T-cell (primary cell): ENCODE measurements around the gene BCLAF1. TPM values are rescaled to one million over a fixed set of nuclear protein-coding genes. Genes with fewer than 3 reads are reported as not detected.

Experiments
- ATAC-seq, 4 experiments: fragments of 200-7000 bp in 3 of 4; fragments of 150-1000 bp in 1 of 4; cut with Tn5 transposase; replicated peaks in 1 of 4; 1 replicate in 3 of 4; 2 replicates in 1 of 4; pipeline ENCODE4 v1.10.0; 2021; ENCODE audit warnings: moderate library complexity in 3 of 4, mild to moderate bottlenecking in 2 of 4, moderate number of reproducible peaks in 1 of 4
- CTCF ChIA-PET, 2 donors: fragments of 300-600 bp; sonication (Branson Sonifier 250); formaldehyde crosslinking; loops; one replicate each; lab custom pipeline; 2022; ENCODE audit warnings: antibody characterized with exemption in 2 of 2; lab: Charles Lee
- POLR2A ChIA-PET, 2 donors: fragments of 300-600 bp; sonication (Branson Sonifier 250); formaldehyde crosslinking; loops; one replicate each; lab custom pipeline; 2022; ENCODE audit warnings: antibody characterized with exemption in 2 of 2; lab: Charles Lee
- DNase-seq, 35 experiments: peaks; one replicate each; pipeline versions ENCODE4 v3.0.0 to v3.0.0-alpha.2; 2013 to 2023
- H3K27ac ChIP-seq: one replicate; pipeline ENCODE4 v1.5.1; 2013; ENCODE audit warnings: low read length
- H3K27me3 ChIP-seq, 2 experiments: replicated peaks in 1 of 2; 1 replicate in 1 of 2; 2 replicates in 1 of 2; pipeline versions ENCODE4 v1.6.1 to v1.7.0; 2013; ENCODE audit warnings: low read length in 1 of 2, mixed read lengths in 1 of 2; ENCODE audit not compliant: control insufficient read depth in 2 of 2, insufficient read depth in 2 of 2; ENCODE audit errors: extremely low read depth in 1 of 2
- H3K36me3 ChIP-seq, 2 donors: 1 replicate in 1 of 2; 2 replicates in 1 of 2; pipeline versions ENCODE4 v1.6.1 to v1.7.0; 2013; ENCODE audit warnings: low read length in 1 of 2; ENCODE audit not compliant: control insufficient read depth in 2 of 2, insufficient read depth in 1 of 2; ENCODE audit errors: extremely low read depth in 1 of 2
- H3K4me1 ChIP-seq, 2 experiments: 1 replicate in 1 of 2; 2 replicates in 1 of 2; pipeline versions ENCODE4 v1.6.1 to v1.7.0; 2013; ENCODE audit warnings: low read length in 2 of 2, mixed read lengths in 1 of 2; ENCODE audit not compliant: insufficient read depth in 2 of 2, control insufficient read depth in 1 of 2; ENCODE audit errors: extremely low read depth in 1 of 2
- H3K4me3 ChIP-seq, 2 donors: 1 replicate in 1 of 2; 2 replicates in 1 of 2; pipeline versions ENCODE4 v1.5.1 to v1.7.0; 2013; ENCODE audit warnings: mild to moderate bottlenecking in 2 of 2, low read length in 1 of 2, moderate library complexity in 1 of 2; ENCODE audit not compliant: control insufficient read depth in 1 of 2; ENCODE audit errors: extremely low read depth in 1 of 2
- H3K9me3 ChIP-seq: 2 replicates; pipeline ENCODE4 v1.7.0; 2013
- H3K27ac Mint-ChIP-seq, 2 donors: one replicate each; pipeline ENCODE4 v1.8.0; 2020 to 2021; ENCODE audit warnings: mild to moderate bottlenecking in 2 of 2, mixed read lengths in 2 of 2
- H3K27me3 Mint-ChIP-seq, 2 donors: one replicate each; pipeline ENCODE4 v1.8.0; 2021 to 2022; ENCODE audit warnings: mixed read lengths in 2 of 2
- H3K36me3 Mint-ChIP-seq: one replicate; pipeline ENCODE4 v1.8.0; 2021; ENCODE audit warnings: mixed read lengths
- H3K4me1 Mint-ChIP-seq, 3 donors: one replicate each; pipeline ENCODE4 v1.8.0; 2020 to 2022; ENCODE audit warnings: mixed read lengths in 3 of 3, mild to moderate bottlenecking in 1 of 3
- H3K4me3 Mint-ChIP-seq, 3 donors: one replicate each; pipeline ENCODE4 v1.8.0; 2020 to 2022; ENCODE audit warnings: mild to moderate bottlenecking in 3 of 3, mixed read lengths in 3 of 3, moderate library complexity in 3 of 3
- H3K9me3 Mint-ChIP-seq, 3 donors: one replicate each; pipeline ENCODE4 v1.8.0; 2020 to 2022; ENCODE audit warnings: mixed read lengths in 3 of 3
- WGBS: methylation state at CpG from one replicate; pipeline ENCODE4 v1.1.5; 2013; ENCODE audit warnings: missing lambda C conversion rate; ENCODE audit not compliant: insufficient coverage; 5-methylcytosine and 5-hydroxymethylcytosine counted together
- total RNA-seq, 35 experiments: library from RNA in 6 of 35; stranded (reverse) in 6 of 35; fragments of 120-200 nt in 1 of 35; gene quantifications; one replicate each; pipeline versions ENCODE4 v1.2.1 to v1.2.4 and lab custom pipeline; 2013 to 2026

Gene BCLAF1
- total RNA-seq (100 to 1,000 TPM; 155 to 435 (median 171) TPM), total RNA-seq (lab: John Stamatoyannopoulos, UW) (261 to 1,028 (median 423) reads per million in 29 experiments)
- total RNA-seq (2013) = 225 TPM

- H3K27me3 ChIP-seq = no peaks in the 10 kb centered on the region
- Mint-ChIP-seq H3K9me3 (no peaks in the 10 kb centered on the region), H3K27ac (peak within 1 kb of the TSS; percentile 100), H3K27me3 (no peaks in the 10 kb centered on the region), H3K36me3 (peaks cover 12% of the 10 kb centered on the region), H3K4me1 (peaks cover 49 to 69% (median 57%) of the 10 kb centered on the region in 3 donors), H3K4me3 (peak within 1 kb of the TSS; percentile 95 to 100 (median 98))
- H3K4me1 ChIP-seq = peaks cover 34 to 48% of the 10 kb centered on the region in 2 experiments
- under 1% methylated on average over 59 of the region's 60 CpGs for WGBS
- H3K36me3 ChIP-seq = peaks cover 0 to 4% of the 10 kb centered on the region in 2 donors
- no peaks in the 10 kb centered on the region for H3K9me3 ChIP-seq
- H3K27ac ChIP-seq = peak within 1 kb of the TSS; percentile 99
- ChIA-PET POLR2A (interaction anchor here (0.5 to 5.8 kb wide), 27 partner anchors 8 to 1824 kb away, joined by 3 to 99 read pairs (median 4); partner anchors contain the start of genes AHI1 (in 1 of the 2), MAP3K5 (in 1 of the 2), MTFR2 (in 1 of the 2) and MYB (in 1 of the 2)), CTCF (interaction anchor here in 1 of 2 donors (0.6 to 1.8 kb wide), 11 partner anchors 8 to 502 kb away, joined by 3 to 8 read pairs (median 3); partner anchors contain the start of genes MAP3K5 and MTFR2)
- ATAC-seq (peak; percentile 77 to 83 (median 82)), DNase-seq (peak; percentile 98 to 100 (median 100))
- peak within 1 kb of the TSS; percentile 86 to 94 for H3K4me3 ChIP-seq
Observed at GRCh38 chr6:136289579-136290409, at the start of gene BCLAF1. Gene BCLAF1, minus strand, starts transcription at chr6:136289846. Its CDS starts 9,980 bp downstream, at chr6:136279866.

GRCh38 chr6:136338486-136338885, 48.8 kb upstream of the BCLAF1 start:
- no peak overlapping the region for H3K27ac Mint-ChIP-seq
- no CpG with 5 or more reads among the region's 4 CpGs for WGBS
- CTCF ChIA-PET = no interaction called here
- H3K9me3 Mint-ChIP-seq = no peaks in the 10 kb centered on the region
- Histone ChIP-seq H3K9me3 (no peaks in the 10 kb centered on the region), H3K4me3 (no peak overlapping the region), H3K27me3 (peaks cover 0 to 5% of the 10 kb centered on the region in 2 experiments), H3K27ac (no peak overlapping the region), H3K36me3 (no peaks in the 10 kb centered on the region), H3K4me1 (no peaks in the 10 kb centered on the region)
- H3K4me3 Mint-ChIP-seq = no peak overlapping the region
- POLR2A ChIA-PET = no interaction called here
- no peaks in the 10 kb centered on the region for H3K4me1 Mint-ChIP-seq
- H3K27me3 Mint-ChIP-seq = peaks cover 0 to 1% of the 10 kb centered on the region in 2 donors
- H3K36me3 Mint-ChIP-seq = no peaks in the 10 kb centered on the region
- ATAC-seq (no peak), DNase-seq (no peak)

- 100% methylated on average over 1 of the region's 3 CpGs for WGBS
- Mint-ChIP-seq H3K27ac (no peak overlapping the region), H3K27me3 (peaks cover 0 to 1% of the 10 kb centered on the region in 2 donors), H3K4me3 (no peak overlapping the region), H3K36me3 (no peaks in the 10 kb centered on the region), H3K9me3 (no peaks in the 10 kb centered on the region), H3K4me1 (no peaks in the 10 kb centered on the region)
- H3K4me3 ChIP-seq = no peak overlapping the region
- H3K27ac ChIP-seq = no peak overlapping the region
- no peaks in the 10 kb centered on the region for H3K36me3 ChIP-seq
- POLR2A ChIA-PET = interaction anchor here in 1 of 2 donors (0.6 kb wide), 1 partner anchor 511 kb away, joined by 3 read pairs; no protein-coding TSS in a partner anchor
- no peaks in the 10 kb centered on the region for H3K4me1 ChIP-seq
- no peaks in the 10 kb centered on the region for H3K9me3 ChIP-seq
- CTCF ChIA-PET = no interaction called here
- H3K27me3 ChIP-seq = peaks cover 0 to 5% of the 10 kb centered on the region in 2 experiments
- DNase-seq (no peak), ATAC-seq (no peak)
Observed at GRCh38 chr6:136337606-136338005, 48.0 kb upstream of the BCLAF1 start.

GRCh38 chr6:136337121-136337520, 47.5 kb upstream of the BCLAF1 start:
- ChIA-PET CTCF (no interaction called here), POLR2A (interaction anchor here in 1 of 2 donors (0.6 kb wide), 1 partner anchor 511 kb away, joined by 3 read pairs; no protein-coding TSS in a partner anchor)
- no peaks in the 10 kb centered on the region for H3K4me1 Mint-ChIP-seq
- Histone ChIP-seq H3K27me3 (peaks cover 0 to 5% of the 10 kb centered on the region in 2 experiments), H3K9me3 (no peaks in the 10 kb centered on the region), H3K4me1 (no peaks in the 10 kb centered on the region), H3K4me3 (no peak overlapping the region), H3K36me3 (no peaks in the 10 kb centered on the region), H3K27ac (no peak overlapping the region)
- H3K36me3 Mint-ChIP-seq = no peaks in the 10 kb centered on the region
- peaks cover 0 to 1% of the 10 kb centered on the region in 2 donors for H3K27me3 Mint-ChIP-seq
- ATAC-seq (no peak), DNase-seq (no peak)
- H3K4me3 Mint-ChIP-seq = no peak overlapping the region
- no peaks in the 10 kb centered on the region for H3K9me3 Mint-ChIP-seq
- WGBS = no CpG with 5 or more reads among the region's 3 CpGs
- no peak overlapping the region for H3K27ac Mint-ChIP-seq

- H3K9me3 ChIP-seq = no peaks in the 10 kb centered on the region
- no peak for DNase-seq
- H3K36me3 ChIP-seq = no peaks in the 10 kb centered on the region
- Mint-ChIP-seq H3K27me3 (peaks cover 0 to 1% of the 10 kb centered on the region in 2 donors), H3K36me3 (no peaks in the 10 kb centered on the region), H3K9me3 (no peaks in the 10 kb centered on the region), H3K4me3 (no peak overlapping the region), H3K4me1 (no peaks in the 10 kb centered on the region), H3K27ac (no peak overlapping the region)
- ChIA-PET CTCF (no interaction called here), POLR2A (no interaction called here)
- no peak overlapping the region for H3K27ac ChIP-seq
- no peak overlapping the region for H3K4me3 ChIP-seq
- WGBS = 91% methylated on average over 11 of the region's 12 CpGs
- peaks cover 0 to 5% of the 10 kb centered on the region in 2 experiments for H3K27me3 ChIP-seq
- H3K4me1 ChIP-seq = no peaks in the 10 kb centered on the region
- no peak for ATAC-seq
Observed at GRCh38 chr6:136335736-136336363, 46.2 kb upstream of the BCLAF1 start.

GRCh38 chr6:136334853-136335252, 45.2 kb upstream of the BCLAF1 start:
- H3K9me3 ChIP-seq = no peaks in the 10 kb centered on the region
- POLR2A ChIA-PET = no interaction called here
- Mint-ChIP-seq H3K36me3 (no peaks in the 10 kb centered on the region), H3K9me3 (no peaks in the 10 kb centered on the region), H3K4me1 (no peaks in the 10 kb centered on the region), H3K27me3 (peaks cover 0 to 1% of the 10 kb centered on the region in 2 donors), H3K27ac (no peak overlapping the region), H3K4me3 (no peak overlapping the region)
- WGBS = 81% methylated on average over 9 of the region's 9 CpGs
- ATAC-seq (no peak), DNase-seq (peak in 1 of 35 experiments; percentile 0)
- CTCF ChIA-PET = no interaction called here
- peaks cover 0 to 8% of the 10 kb centered on the region in 2 experiments for H3K27me3 ChIP-seq
- no peaks in the 10 kb centered on the region for H3K4me1 ChIP-seq
- H3K27ac ChIP-seq = no peak overlapping the region
- H3K4me3 ChIP-seq = no peak overlapping the region
- no peaks in the 10 kb centered on the region for H3K36me3 ChIP-seq
